ENCODE results near the gene AMOT. TPM values are rescaled to one million over a fixed set of nuclear protein-coding genes. Genes with fewer than 3 reads are reported as not detected.

The AMOT gene
- total and polyA plus RNA-seq, 2 of the 4 experiments (the other 2 are of a cell fraction), result 4.7 to 9.1 TPM

GRCh38 chrX:112851161-112851779 is 10.6 kb upstream of the AMOT start:
- Histone ChIP-seq H3K14ac (replicated peaks; ENCODE audit: low read depth, low read length) (no peak overlapping the region), H3K9ac (ENCODE audit: low read depth, low read length) (no peak overlapping the region), H3K9me1 (ENCODE audit: insufficient read depth, low read length) (no peaks in the 10 kb centered on the region), H3K79me1 (ENCODE audit: low read depth in 1 of 2, low read length in 2 of 2) (no peaks in the 10 kb centered on the region), H2BK15ac (ENCODE audit: low read depth, low read length) (no peak overlapping the region), H4K5ac (ENCODE audit: low read depth, low read length) (no peak overlapping the region), H3K27ac (ENCODE audit: insufficient read depth, low read length) (no peak overlapping the region), H3K4me3 (ENCODE audit: insufficient read depth, low read depth, low read length) (no peak overlapping the region), H2BK5ac (ENCODE audit: low read depth, low read length, poor library complexity, severe bottlenecking) (no peak overlapping the region), H2BK120ac (ENCODE audit: low read depth, low read length) (no peak overlapping the region), H3K23ac (ENCODE audit: low read depth, low read length) (no peak overlapping the region), H3K56ac (ENCODE audit: extremely low read depth, insufficient read depth, low read length) (no peak overlapping the region), H3K4ac (ENCODE audit: low read depth, low read length) (no peak overlapping the region), H2AFZ (replicated peaks; ENCODE audit: low read length, poor library complexity) (no peak overlapping the region), H3K4me2 (ENCODE audit: low read depth, low read length) (no peak overlapping the region), H3K36me3 (ENCODE audit: control insufficient read depth, insufficient read depth, low read length) (no peaks in the 10 kb centered on the region), H2BK20ac (ENCODE audit: low read depth, low read length) (no peak overlapping the region), H3K27me3 (ENCODE audit: control insufficient read depth, insufficient read depth, low read length) (peaks cover 9% of the 10 kb centered on the region), H4K91ac (ENCODE audit: insufficient read depth, low read depth, low read length) (no peak overlapping the region), H3K18ac (ENCODE audit: low read depth, low read length) (no peak overlapping the region), H2AK9ac (replicated peaks; ENCODE audit: low read depth, low read length, poor library complexity) (no peak overlapping the region), H2AK5ac (ENCODE audit: low read depth, low read length) (no peak overlapping the region), H3K9me3 (ENCODE audit: control insufficient read depth, insufficient read depth, low read length) (no peaks in the 10 kb centered on the region), H4K20me1 (ENCODE audit: insufficient read depth, low read length) (no peaks in the 10 kb centered on the region), H4K8ac (ENCODE audit: low read depth in 2 of 2, low read length in 2 of 2) (no peak overlapping the region), H3K4me1 (ENCODE audit: control insufficient read depth, insufficient read depth, low read length) (no peaks in the 10 kb centered on the region)
- ChIA-PET CTCF (interaction anchor here (1.0 kb wide), 1 partner anchor 9 kb away, joined by 3 read pairs; no protein-coding TSS in a partner anchor), POLR2A (ENCODE audit: unreplicated experiment) (no interaction called here)
- intact Hi-C loops (cut with micrococcal nuclease), result no loop called here
- BruUV-seq (replicated peaks), result no TSS peak
- ATAC-seq (ENCODE audit: low read depth), result no peak
- WGBS, 2 experiments (ENCODE audit: extremely low coverage in 2 of 2, insufficient read length in 1 of 2), result no CpG with 5 or more reads among the region's 2 CpGs
- DNase-seq, result no peak
- dilution Hi-C loops (cut with HindIII; ENCODE audit: low sequenced_read_pairs, unreplicated experiment), result no loop called here
- TF ChIP-seq BHLHE40 (IDR thresholded peaks at IDR 0.05; ENCODE audit: low read depth, low read length) (no peak), POLR2A (IDR thresholded peaks at IDR 0.05; ENCODE audit: low read depth, low read length) (no peak), RAD21 (IDR thresholded peaks at IDR 0.05; ENCODE audit: low read length) (no peak), CTCF (conservative IDR thresholded peaks at IDR 0.05; ENCODE audit: low read depth, low read length) (no peak), CHD1 (IDR thresholded peaks at IDR 0.05; ENCODE audit: low read depth, low read length) (no peak), MXI1 (IDR thresholded peaks at IDR 0.05; ENCODE audit: borderline replicate concordance, low read depth, low read length) (no peak), RFX5 (IDR thresholded peaks at IDR 0.05; ENCODE audit: low read depth, low read length) (no peak)
- in situ Hi-C loops (cut with MboI; ENCODE audit: low sequenced_read_pairs), result no loop called here
